Skin epidermis (tissue), 12 donors: ENCODE measurements around the gene MYL6.

ENCODE experiments used
- H3K27ac ChIP-seq, 21 experiments: fragments of 200-600 bp; sonication (generic) in 11 of 21; one replicate each; pipeline ENCODE4 v1.5.0; 2020; ENCODE audit warnings: mild to moderate bottlenecking in 3 of 21, inconsistent platforms in 2 of 21, moderate library complexity in 2 of 21
- H3K4me3 ChIP-seq, 7 experiments: fragments of 200-600 bp; sonication (generic) in 2 of 7; one replicate each; pipeline ENCODE4 v1.5.0; 2020; ENCODE audit warnings: inconsistent platforms in 2 of 7, mild to moderate bottlenecking in 2 of 7, moderate library complexity in 1 of 7

The MYL6 gene

GRCh38 chr12:56205445-56205844, 47.3 kb downstream of the MYL6 start:
- peak overlapping the region in 1 of 21 experiments; percentile 21 for H3K27ac ChIP-seq
- H3K4me3 ChIP-seq, result no peak overlapping the region

- no peak overlapping the region for H3K4me3 ChIP-seq
- H3K27ac ChIP-seq, result peak overlapping the region in 1 of 21 experiments; percentile 0
Observed at GRCh38 chr12:56206452-56207166, 48.5 kb downstream of the MYL6 start.

GRCh38 chr12:56208006-56208405, 49.8 kb downstream of the MYL6 start:
- no peak overlapping the region for H3K4me3 ChIP-seq
- peak overlapping the region in 1 of 21 experiments; percentile 0 for H3K27ac ChIP-seq
